ENCODE measurements around the gene LEPR. TPM values are rescaled to one million over a fixed set of nuclear protein-coding genes. Genes with fewer than 3 reads are reported as not detected.
A peak's percentile ranks its signal among the peaks of the same experiment; 100 is the strongest.

The LEPR gene
- total RNA-seq, 1 donor from 2014 or later, result 3.5 TPM

DNA sequence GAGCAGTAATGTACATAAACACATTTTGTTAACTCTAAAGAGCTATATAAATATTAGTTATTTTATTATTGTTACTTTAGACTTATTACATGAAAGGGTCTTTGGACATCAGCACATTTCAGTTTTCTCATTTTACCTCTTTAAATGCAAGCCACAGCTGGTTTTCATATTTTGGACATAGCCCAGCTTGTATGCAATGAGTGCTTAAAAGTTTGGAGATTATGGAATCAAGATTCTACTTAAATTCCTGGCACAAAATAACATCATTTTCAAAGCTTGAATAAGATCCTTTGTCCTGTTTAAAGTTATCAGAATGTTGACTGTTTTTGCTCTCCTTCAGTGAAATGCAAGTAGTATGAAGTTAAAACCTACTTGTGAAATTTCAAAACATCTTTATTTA is 15.5 kb upstream of the LEPR start:
- intact Hi-C loops (cut with DNase I), result no loop called here
- ATAC-seq (no peak), DNase-seq (ENCODE audit: missing footprints) (no peak)

DNA sequence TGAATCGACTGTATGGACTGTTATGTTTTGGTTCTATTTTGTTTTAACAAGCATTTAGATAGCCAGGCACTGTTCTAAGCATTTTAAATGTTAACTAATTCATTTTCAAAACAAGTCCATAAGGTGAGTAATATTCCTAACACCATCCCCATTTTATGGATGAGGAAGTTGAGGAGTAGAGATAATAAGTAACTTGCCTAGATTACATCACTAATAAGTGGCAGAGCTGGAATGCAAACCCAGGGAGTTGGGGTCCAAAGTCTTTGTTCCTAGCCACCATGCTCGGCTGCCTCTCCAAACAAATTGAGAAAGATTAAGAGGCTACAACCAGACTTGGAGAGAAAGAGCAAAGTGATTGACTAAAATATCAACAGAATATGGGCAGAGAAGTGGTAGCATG is 12.6 kb upstream of the LEPR start:
- ATAC-seq (no peak), DNase-seq (ENCODE audit: missing footprints) (no peak)
- intact Hi-C loops (cut with DNase I), result no loop called here

DNA sequence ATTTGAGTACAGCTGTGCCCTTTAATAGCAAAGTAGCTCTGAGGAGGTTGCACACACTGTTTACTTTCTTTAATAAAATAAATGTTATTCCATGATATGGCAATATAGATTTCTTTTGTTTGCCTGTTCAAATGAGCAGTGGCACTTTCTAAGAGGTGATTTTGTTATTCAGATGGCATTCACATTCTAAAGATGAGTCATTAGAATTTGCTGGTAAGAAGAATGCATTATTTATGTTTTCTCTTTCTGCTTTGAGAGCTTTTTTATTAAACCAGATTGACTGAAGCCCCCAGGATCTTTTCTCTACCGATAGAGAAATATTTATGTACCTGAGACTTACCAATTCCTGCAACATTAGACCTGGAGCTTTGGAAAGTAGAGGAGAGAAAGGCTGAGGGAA is 11.2 kb upstream of the LEPR start:
- no peak for ATAC-seq
- intact Hi-C loops (cut with DNase I), result no loop called here

DNA sequence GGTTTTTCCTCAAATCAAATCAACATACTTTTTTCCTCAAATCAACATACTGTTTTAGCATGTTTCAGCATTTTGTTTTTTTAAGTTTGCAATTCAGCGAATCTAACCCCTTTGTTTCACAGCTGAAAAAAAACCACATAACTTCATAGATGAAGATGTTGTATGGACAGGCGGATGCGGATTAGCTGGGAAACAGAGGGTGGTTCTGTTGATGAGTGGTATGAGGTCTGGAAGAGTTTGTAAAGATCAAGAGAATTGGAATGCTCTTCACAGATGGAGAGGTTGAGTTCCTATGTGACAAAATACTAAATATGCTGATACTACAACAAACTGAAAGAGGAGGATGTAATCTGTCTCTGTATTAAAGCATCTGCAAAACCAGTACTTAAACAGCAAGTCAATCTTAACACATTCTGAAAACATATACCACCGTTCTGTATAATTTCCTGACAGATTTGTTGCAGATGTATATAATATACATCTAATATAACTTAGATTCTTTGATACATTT is 10.6 kb upstream of the LEPR start:
- ATAC-seq, result no peak
- DNase-seq (ENCODE audit: missing footprints), result no peak
- intact Hi-C loops (cut with DNase I), result no loop called here

More for the DNA sequence above, 11.2 kb upstream of the LEPR start:
- no peak for DNase-seq (ENCODE audit: missing footprints)

GRCh38 chr1:65412256-65412983 is 8.0 kb upstream of the LEPR start:
- intact Hi-C loops (cut with DNase I), result no loop called here
- DNase-seq (ENCODE audit: missing footprints) (no peak), ATAC-seq (no peak)

GRCh38 chr1:65412984-65413375 is 7.5 kb upstream of the LEPR start:
- intact Hi-C loops (cut with DNase I), result no loop called here
- no peak for ATAC-seq
- no peak for DNase-seq (ENCODE audit: missing footprints)

GRCh38 chr1:65414538-65414937 is 5.9 kb upstream of the LEPR start:
- intact Hi-C loops (cut with DNase I), result no loop called here
- DNase-seq (ENCODE audit: missing footprints), result no peak
- ATAC-seq, result no peak

- intact Hi-C loops (cut with DNase I), result no loop called here
- ATAC-seq, result no peak
These were observed 3.7 kb upstream of the LEPR start for GRCh38 chr1:65416767-65417166.

GRCh38 chr1:65417729-65418128 is 2.7 kb upstream of the LEPR start:
- intact Hi-C loops (cut with DNase I), result no loop called here
- DNase-seq (ENCODE audit: missing footprints), result no peak
- ATAC-seq, result no peak

More at GRCh38 chr1:65416767-65417166, 3.7 kb upstream of the LEPR start:
- DNase-seq (ENCODE audit: missing footprints), result no peak

GRCh38 chr1:65418522-65419185 is 1.8 kb upstream of the LEPR start:
- intact Hi-C loops (cut with DNase I), result no loop called here
- DNase-seq (ENCODE audit: missing footprints), result no peak
- ATAC-seq, result no peak

DNA sequence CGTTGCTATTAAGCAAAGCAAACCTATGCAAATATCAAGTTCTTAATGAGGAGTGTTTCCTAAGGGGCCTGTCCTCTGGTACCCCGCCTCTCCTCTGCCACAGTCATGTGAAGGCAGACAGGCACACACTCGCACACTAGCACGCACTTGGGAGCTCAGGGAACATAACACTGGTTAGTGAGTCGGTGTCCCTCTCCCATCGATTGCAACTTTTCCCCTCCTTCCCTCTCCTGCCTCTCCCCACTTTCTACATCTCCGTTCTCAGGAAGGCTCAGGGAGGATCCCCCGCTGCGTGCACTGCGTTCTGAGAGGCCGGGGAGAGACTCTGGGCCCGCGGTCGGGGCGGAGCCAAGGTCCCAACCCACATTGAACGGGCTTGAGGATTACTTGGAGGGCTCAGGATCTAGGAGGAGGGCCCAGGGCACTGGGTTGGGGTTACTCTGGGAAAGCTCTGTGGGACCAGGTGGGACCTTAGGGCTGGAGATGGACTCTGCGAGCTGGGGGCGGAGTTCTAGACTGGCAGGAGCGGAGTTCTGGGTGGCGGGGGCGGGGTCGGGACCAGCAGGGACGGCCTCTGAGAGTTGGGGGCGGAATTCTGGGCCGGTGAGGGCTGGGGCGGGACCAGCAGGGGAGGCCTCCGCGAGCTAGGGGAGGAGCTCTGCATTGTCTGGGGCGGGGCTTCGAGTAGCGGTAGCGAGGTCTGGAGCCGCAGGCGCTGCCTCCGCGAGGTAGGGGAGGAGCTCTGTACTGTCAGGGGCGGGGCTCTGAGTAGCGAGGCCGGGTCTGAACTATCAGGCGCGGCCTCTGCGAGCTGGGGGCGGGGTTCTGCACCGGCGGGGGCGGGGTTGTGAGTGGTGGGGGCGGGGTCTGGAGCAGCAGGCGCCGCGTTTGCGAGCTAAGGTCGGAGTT is 533 bp upstream of the LEPR start:
- intact Hi-C loops (cut with DNase I), result loop anchor here (2.0 to 5.0 kb wide), 5 partner anchors 72 to 353 kb away; partner anchors contain the start of gene AK4
- peak; percentile 100 for DNase-seq (ENCODE audit: missing footprints)
- peak; percentile 98 for ATAC-seq

- intact Hi-C loops (cut with DNase I), result loop anchor here (2.0 to 5.0 kb wide), 5 partner anchors 71 to 355 kb away; partner anchors contain the start of gene AK4
- ATAC-seq (no peak), DNase-seq (ENCODE audit: missing footprints) (no peak)
These were observed 1.0 kb downstream of the LEPR start for GRCh38 chr1:65421351-65422025.

DNA sequence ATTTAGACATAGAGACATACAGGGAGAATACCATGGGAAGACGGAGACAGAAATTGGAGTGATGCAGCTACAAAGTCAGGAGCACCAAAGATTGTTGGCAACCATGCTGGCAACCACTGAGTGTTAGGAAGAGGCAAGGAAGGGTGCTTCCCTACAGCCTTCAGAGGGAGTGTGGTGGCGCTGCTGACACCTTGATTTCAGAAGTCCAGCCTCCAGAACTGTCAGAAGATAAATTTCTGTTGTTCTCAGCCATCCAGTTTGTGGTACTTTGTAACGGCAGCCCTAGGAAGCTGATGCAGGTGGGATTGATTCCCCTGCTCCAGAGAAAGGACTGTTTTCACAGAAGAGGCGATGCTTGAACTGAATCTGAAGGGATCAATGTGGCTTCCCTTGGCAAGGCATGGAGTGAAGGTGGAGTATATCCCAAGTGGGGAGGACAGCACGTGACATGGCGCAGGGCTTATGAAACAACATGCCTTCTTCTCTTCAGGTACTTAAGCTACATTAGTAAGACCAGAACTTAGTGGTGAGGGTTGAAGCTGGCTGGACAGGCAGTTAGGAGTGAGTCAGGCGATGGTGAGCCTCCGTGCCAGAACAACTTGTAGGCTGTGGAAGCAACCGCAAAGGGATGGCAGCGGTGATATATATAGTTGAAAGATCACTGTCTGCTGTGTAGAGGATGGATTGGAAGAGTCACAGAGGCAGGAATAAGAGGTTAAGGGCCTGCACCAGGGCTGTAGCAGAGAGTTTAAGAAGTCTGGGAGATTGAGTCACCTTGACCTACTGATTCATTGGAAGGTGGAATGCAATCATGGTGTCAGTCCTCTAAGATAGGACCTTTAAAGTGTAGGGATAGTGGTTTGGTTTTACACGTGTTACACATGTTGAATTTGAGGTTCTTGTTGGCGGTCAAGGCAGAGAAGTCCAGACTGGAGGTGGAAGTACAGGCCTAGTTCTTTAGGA is 2.1 kb downstream of the LEPR start:
- intact Hi-C loops (cut with DNase I), result loop anchor here (5.0 kb wide), 4 partner anchors 70 to 275 kb away; partner anchors contain the start of gene AK4
- no peak for ATAC-seq

DNA sequence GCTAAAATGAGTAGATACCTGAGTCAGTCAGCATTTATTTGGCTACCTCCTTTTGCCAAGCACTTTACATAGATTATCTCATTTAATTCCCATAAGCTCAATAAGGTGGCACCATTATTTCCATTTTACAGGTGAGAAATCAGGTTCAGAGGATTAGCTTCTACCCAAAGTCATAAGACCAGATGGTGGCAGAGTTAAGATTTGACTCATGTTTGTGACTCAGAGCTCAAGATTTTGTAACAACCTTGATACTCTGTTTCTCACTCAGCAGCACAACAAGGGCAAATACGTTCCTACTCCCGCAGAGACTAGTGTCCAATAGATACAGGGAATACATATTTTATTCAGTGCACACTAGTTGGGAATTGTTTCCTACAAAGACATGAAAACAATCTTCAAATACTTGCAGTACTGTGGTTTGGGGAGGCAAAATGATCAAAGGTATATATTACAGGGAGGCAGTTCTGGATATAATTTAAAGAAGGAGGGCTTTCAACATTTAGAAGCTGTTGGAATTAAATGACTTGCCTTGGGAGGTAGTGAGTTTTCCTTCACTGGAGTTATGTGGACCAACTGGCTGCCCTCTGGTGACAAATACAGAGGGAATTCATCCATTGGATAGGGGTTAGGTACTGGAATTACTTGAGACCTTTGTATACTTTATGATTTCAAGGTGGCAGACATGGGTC is 3.6 kb downstream of the LEPR start:
- intact Hi-C loops (cut with DNase I), result loop anchor here (5.0 kb wide), 4 partner anchors 68 to 277 kb away; partner anchors contain the start of gene AK4

More for the DNA sequence above, 2.1 kb downstream of the LEPR start:
- no peak for DNase-seq (ENCODE audit: missing footprints)

DNA sequence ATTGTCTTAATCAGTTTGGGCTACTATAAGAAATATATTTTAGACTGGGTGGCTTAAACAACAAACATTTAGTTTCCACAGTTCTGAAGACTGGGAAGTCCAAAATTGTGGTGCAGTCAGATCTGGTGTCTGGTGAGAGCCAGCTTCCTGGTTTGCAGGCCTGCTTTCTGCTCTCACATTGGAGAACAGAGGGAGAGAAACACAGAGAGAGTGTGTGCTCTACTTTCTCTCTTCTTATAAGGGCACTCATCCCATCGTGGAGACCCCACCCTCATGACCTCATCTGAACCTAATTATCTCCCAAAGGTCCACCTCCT is 4.1 kb downstream of the LEPR start:
- ATAC-seq, result no peak
- DNase-seq (ENCODE audit: missing footprints), result no peak
- intact Hi-C loops (cut with DNase I), result loop anchor here (5.0 kb wide), 4 partner anchors 68 to 277 kb away; partner anchors contain the start of gene AK4

More for the DNA sequence above, 3.6 kb downstream of the LEPR start:
- ATAC-seq (no peak), DNase-seq (ENCODE audit: missing footprints) (no peak)

GRCh38 chr1:65425006-65425405 is 4.5 kb downstream of the LEPR start:
- no peak for ATAC-seq
- intact Hi-C loops (cut with DNase I), result no loop called here
- no peak for DNase-seq (ENCODE audit: missing footprints)

DNA sequence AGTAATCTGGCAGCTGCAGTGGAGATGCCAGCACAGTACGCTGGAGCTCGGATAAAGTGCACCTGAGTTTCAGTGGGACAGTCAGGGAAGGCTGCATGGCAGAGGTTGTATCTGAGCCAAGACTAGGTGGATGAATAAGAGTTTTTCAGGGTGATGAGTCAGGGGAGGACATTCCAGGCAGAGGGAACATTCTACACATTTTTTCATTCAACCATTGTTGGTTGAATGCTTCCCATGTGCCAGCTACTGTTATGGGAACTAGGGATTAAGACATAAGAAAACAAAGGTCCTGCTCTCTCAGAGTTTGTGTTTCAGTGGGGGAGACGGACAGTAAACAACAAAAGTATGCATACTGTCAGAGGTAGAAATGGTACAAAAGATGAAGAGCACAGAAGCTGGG is 5.2 kb downstream of the LEPR start:
- intact Hi-C loops (cut with DNase I), result no loop called here

More for the DNA sequence above, 5.2 kb downstream of the LEPR start:
- DNase-seq (ENCODE audit: missing footprints) (no peak), ATAC-seq (no peak)
